ENCODE results near the gene LCE3A.

LCE3A gene

DNA sequence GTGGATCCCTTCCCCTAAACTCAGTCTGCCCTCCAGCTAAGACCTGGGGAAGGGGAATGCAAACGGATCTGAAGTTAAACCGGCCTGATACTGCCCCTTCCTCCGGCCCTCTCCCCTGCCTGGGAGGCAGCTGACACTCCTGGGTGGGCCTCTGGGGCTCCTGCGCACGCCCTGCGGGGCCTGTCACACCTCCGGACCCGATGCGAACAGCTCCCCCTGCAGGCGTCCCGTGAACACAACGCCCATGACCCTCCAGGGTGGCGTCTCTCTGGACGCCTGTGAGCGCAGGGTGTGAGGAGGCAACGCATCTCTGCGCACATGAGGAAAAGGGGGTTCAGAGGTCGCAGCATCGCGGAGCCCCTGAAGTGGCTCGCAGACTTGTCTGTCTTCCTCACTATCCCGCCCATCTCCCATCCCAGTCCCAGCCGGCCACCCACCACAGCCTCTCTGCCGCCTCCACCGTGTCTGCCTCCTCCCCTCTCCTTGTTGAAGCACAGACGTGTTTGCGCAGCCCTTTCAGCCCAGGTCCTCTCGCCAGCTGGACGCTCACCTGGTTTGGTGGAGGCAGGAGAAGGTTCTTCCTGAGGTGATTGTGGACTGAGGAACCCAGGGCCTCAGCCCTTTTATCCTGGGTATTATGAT is 421 bp upstream of the LCE3A start:
- no peaks in the 10 kb centered on the region for H3F3A ChIP-seq (ENCODE audit: insufficient read depth)
- no peak overlapping the region for H3K9ac ChIP-seq (ENCODE audit: low read length)
- H3K9me2 ChIP-seq (replicated peaks; ENCODE audit: insufficient read depth, low read length): no peaks in the 10 kb centered on the region
- H2AFZ ChIP-seq (ENCODE audit: low read depth, low read length, severe bottlenecking): no peak overlapping the region
- TF ChIP-seq EZH2phosphoT487 (conservative IDR thresholded peaks at IDR 0.05; ENCODE audit: low read length) (no peak), CTCF (IDR thresholded peaks at IDR 0.05; ENCODE audit: insufficient read depth, low read length, poor library complexity, severe bottlenecking) (peak; percentile 12)
- H4K20me1 ChIP-seq (ENCODE audit: low read depth, low read length): no peaks in the 10 kb centered on the region
- peaks cover 14% of the 10 kb centered on the region; the same call in 1 of the 2 replicates for H3K9me3 ChIP-seq (ENCODE audit: insufficient read depth, low read length)
- no peak overlapping the region for H3K4me2 ChIP-seq (ENCODE audit: low read depth, low read length, poor library complexity, severe bottlenecking)
- no peak overlapping the region for H3K27ac ChIP-seq (ENCODE audit: low read depth, low read length)
- no peaks in the 10 kb centered on the region for H3K79me2 ChIP-seq (ENCODE audit: insufficient read depth, low read length)
- no peak overlapping the region for H3K4me3 ChIP-seq (ENCODE audit: insufficient read depth, low read length, poor library complexity, severe bottlenecking)
- H3K36me3 ChIP-seq (ENCODE audit: low read length): no peaks in the 10 kb centered on the region
- no peaks in the 10 kb centered on the region for H3K27me3 ChIP-seq (ENCODE audit: low read length)

- Histone ChIP-seq H4K20me1 (ENCODE audit: low read depth, low read length) (no peaks in the 10 kb centered on the region), H3K36me3 (ENCODE audit: low read length) (no peaks in the 10 kb centered on the region), H2AFZ (ENCODE audit: low read depth, low read length, severe bottlenecking) (no peak overlapping the region), H3K9me3 (ENCODE audit: insufficient read depth, low read length) (peaks cover 18% of the 10 kb centered on the region; the same call in 1 of the 2 replicates), H3K4me3 (ENCODE audit: insufficient read depth, low read length, poor library complexity, severe bottlenecking) (no peak overlapping the region), H3K4me2 (ENCODE audit: low read depth, low read length, poor library complexity, severe bottlenecking) (no peak overlapping the region), H3K27me3 (ENCODE audit: low read length) (no peaks in the 10 kb centered on the region), H3K27ac (ENCODE audit: low read depth, low read length) (no peak overlapping the region), H3K9me2 (replicated peaks; ENCODE audit: insufficient read depth, low read length) (no peaks in the 10 kb centered on the region), H3K9ac (ENCODE audit: low read length) (no peak overlapping the region), H3F3A (ENCODE audit: insufficient read depth) (no peaks in the 10 kb centered on the region), H3K79me2 (ENCODE audit: insufficient read depth, low read length) (no peaks in the 10 kb centered on the region)
- TF ChIP-seq CTCF (IDR thresholded peaks at IDR 0.05; ENCODE audit: insufficient read depth, low read length, poor library complexity, severe bottlenecking) (no peak), EZH2phosphoT487 (conservative IDR thresholded peaks at IDR 0.05; ENCODE audit: low read length) (no peak)
These were observed 910 bp downstream of the LCE3A start for GRCh38 chr1:152621993-152622392.

- no peak within 1 kb of the TSS for H3K4me3 ChIP-seq (ENCODE audit: insufficient read depth, low read length, poor library complexity, severe bottlenecking)
- H3F3A ChIP-seq (ENCODE audit: insufficient read depth): no peaks in the 10 kb centered on the region
These were observed 9.4 kb downstream of the LCE3A start, which contains the start of gene LCE3B for GRCh38 chr1:152613511-152613910. TSS of gene LCE3B (plus strand) at chr1:152613811. CDS start at chr1:152613811, 0 bp downstream.

More at GRCh38 chr1:152613511-152613910, 9.4 kb downstream of the LCE3A start, which contains the start of gene LCE3B:
- Histone ChIP-seq H4K20me1 (ENCODE audit: low read depth, low read length) (no peaks in the 10 kb centered on the region), H3K36me3 (ENCODE audit: low read length) (no peaks in the 10 kb centered on the region), H3K9ac (ENCODE audit: low read length) (no peak within 1 kb of the TSS), H3K9me2 (replicated peaks; ENCODE audit: insufficient read depth, low read length) (no peaks in the 10 kb centered on the region), H3K4me2 (ENCODE audit: low read depth, low read length, poor library complexity, severe bottlenecking) (no peak within 1 kb of the TSS), H3K9me3 (ENCODE audit: insufficient read depth, low read length) (peaks cover 6% of the 10 kb centered on the region; the same call in 1 of the 2 replicates), H2AFZ (ENCODE audit: low read depth, low read length, severe bottlenecking) (no peak within 1 kb of the TSS), H3K27me3 (ENCODE audit: low read length) (no peaks in the 10 kb centered on the region), H3K79me2 (ENCODE audit: insufficient read depth, low read length) (no peaks in the 10 kb centered on the region), H3K27ac (ENCODE audit: low read depth, low read length) (no peak within 1 kb of the TSS)
- no peak for TF ChIP-seq EZH2phosphoT487 (conservative IDR thresholded peaks at IDR 0.05; ENCODE audit: low read length)
- TF ChIP-seq CTCF (IDR thresholded peaks at IDR 0.05; ENCODE audit: insufficient read depth, low read length, poor library complexity, severe bottlenecking): no peak

All from SU-DHL-6 (cell line).